PC-3 (cell line): ENCODE results near the gene P2RX4. TPM values are rescaled to one million over a fixed set of nuclear protein-coding genes. Genes with fewer than 3 reads are reported as not detected.
"Not testable (repeated sequence)": the region's sequence is repeated elsewhere in the genome, so short reads cannot be mapped to it uniquely, and the experiment has no call there.

Experiments
- ATAC-seq: fragments of 200-7000 bp; cut with Tn5 transposase; 2 replicates; pipeline ENCODE4 v1.9.1; 2020; ENCODE audit warnings: mild to moderate bottlenecking, moderate library complexity
- BruUV-seq: library from RNA; stranded (reverse); fragments of 400-500 nt; replicated peaks from 2 replicates; lab custom pipeline; 2021; lab: Mats Ljungman, UMichigan
- CTCF ChIA-PET: fragments of 300-600 bp; sonication (Branson Sonifier 250); formaldehyde crosslinking; loops from one replicate; lab custom pipeline; 2022; ENCODE audit warnings: antibody characterized with exemption; lab: Charles Lee
- POLR2A ChIA-PET: fragments of 300-600 bp; sonication (Branson Sonifier 250); formaldehyde crosslinking; loops from one replicate; lab custom pipeline; 2022; ENCODE audit warnings: antibody characterized with exemption; ENCODE audit not compliant: unreplicated experiment; lab: Charles Lee
- DNase-seq: peaks from one replicate; pipeline ENCODE4 v3.0.0-alpha.2; 2015
- H2AFZ ChIP-seq: fragments of 300-600 bp; sonication (generic); 2 replicates; pipeline ENCODE4 v1.6.0; 2016; ENCODE audit warnings: antibody characterized with exemption, low read length
- H3F3A ChIP-seq: fragments of 300-600 bp; sonication (generic); one replicate; pipeline ENCODE4 v1.6.0; 2017; ENCODE audit warnings: antibody characterized with exemption, low read length, control low read depth, mild to moderate bottlenecking; ENCODE audit not compliant: unreplicated experiment
- H3K27ac ChIP-seq: fragments of 300-600 bp; sonication (generic); 2 replicates; pipeline ENCODE4 v1.5.1; 2016; ENCODE audit warnings: mild to moderate bottlenecking, low read length
- H3K27me3 ChIP-seq: fragments of 300-600 bp; sonication (generic); 2 replicates; pipeline ENCODE4 v1.6.1; 2016; ENCODE audit warnings: low read length, mixed read lengths
- H3K36me3 ChIP-seq: fragments of 300-600 bp; sonication (generic); 2 replicates; pipeline ENCODE4 v1.6.1; 2016; ENCODE audit warnings: low read depth, mixed run types, low read length, mixed read lengths
- H3K4me1 ChIP-seq: fragments of 300-600 bp; sonication (generic); 2 replicates; pipeline ENCODE4 v1.5.1; 2016; ENCODE audit warnings: low read length; ENCODE audit not compliant: insufficient read depth
- H3K4me2 ChIP-seq: fragments of 300-600 bp; sonication (generic); 2 replicates; pipeline ENCODE4 v1.6.0; 2016; ENCODE audit warnings: low read length
- H3K4me3 ChIP-seq: fragments of 300-600 bp; sonication (generic); 2 replicates; pipeline ENCODE4 v1.5.1; 2016; ENCODE audit warnings: mild to moderate bottlenecking, low read length, mixed read lengths
- H3K79me2 ChIP-seq: fragments of 300-600 bp; sonication (generic); 2 replicates; pipeline ENCODE4 v1.6.1; 2017; ENCODE audit warnings: low read length, mixed read lengths
- H3K9ac ChIP-seq: fragments of 300-600 bp; sonication (generic); 2 replicates; pipeline ENCODE4 v1.6.0; 2016; ENCODE audit warnings: mild to moderate bottlenecking, low read length
- H3K9me2 ChIP-seq: fragments of 300-600 bp; sonication (generic); replicated peaks from 2 replicates; pipeline ENCODE4 v1.6.1; 2016; ENCODE audit warnings: mixed run types, low read length, mixed read lengths
- H3K9me3 ChIP-seq: fragments of 300-600 bp; sonication (generic); 2 replicates; pipeline ENCODE4 v1.6.1; 2016; ENCODE audit warnings: low read length, mixed read lengths
- H4K20me1 ChIP-seq: fragments of 300-600 bp; sonication (generic); 2 replicates; pipeline ENCODE4 v1.6.1; 2016; ENCODE audit warnings: low read length, mixed read lengths
- CTCF ChIP-seq: fragments of 300-600 bp; sonication (generic); conservative IDR thresholded peaks from 2 replicates; pipeline ENCODE4 v1.5.1; 2017; ENCODE audit warnings: antibody characterized with exemption, low read depth, mild to moderate bottlenecking, low read length
- EZH2 ChIP-seq: fragments of 300-600 bp; sonication (generic); IDR thresholded peaks from one replicate; pipeline ENCODE4 v1.6.1; 2017; ENCODE audit warnings: antibody characterized with exemption, mild to moderate bottlenecking, low read length; ENCODE audit not compliant: unreplicated experiment
- EZH2phosphoT487 ChIP-seq: fragments of 300-600 bp; sonication (generic); IDR thresholded peaks from 2 replicates; pipeline ENCODE4 v1.6.1; 2018; ENCODE audit warnings: mild to moderate bottlenecking, antibody characterized with exemption, low read length, borderline replicate concordance
- intact Hi-C: fragments of 100-400 bp; cut with micrococcal nuclease; formaldehyde crosslinking; loops from 2 replicates; pipeline ENCODE4 v1.9.0; 2023
- total RNA-seq: library from RNA; depleted of rRNA; stranded (reverse); fragments of >200 nt; gene quantifications from 2 replicates; pipeline ENCODE4 v1.2.3, GENCODE V29; 2014

Gene P2RX4
- total RNA-seq, 1 experiment from 2014 or later: 21.6 TPM

DNA sequence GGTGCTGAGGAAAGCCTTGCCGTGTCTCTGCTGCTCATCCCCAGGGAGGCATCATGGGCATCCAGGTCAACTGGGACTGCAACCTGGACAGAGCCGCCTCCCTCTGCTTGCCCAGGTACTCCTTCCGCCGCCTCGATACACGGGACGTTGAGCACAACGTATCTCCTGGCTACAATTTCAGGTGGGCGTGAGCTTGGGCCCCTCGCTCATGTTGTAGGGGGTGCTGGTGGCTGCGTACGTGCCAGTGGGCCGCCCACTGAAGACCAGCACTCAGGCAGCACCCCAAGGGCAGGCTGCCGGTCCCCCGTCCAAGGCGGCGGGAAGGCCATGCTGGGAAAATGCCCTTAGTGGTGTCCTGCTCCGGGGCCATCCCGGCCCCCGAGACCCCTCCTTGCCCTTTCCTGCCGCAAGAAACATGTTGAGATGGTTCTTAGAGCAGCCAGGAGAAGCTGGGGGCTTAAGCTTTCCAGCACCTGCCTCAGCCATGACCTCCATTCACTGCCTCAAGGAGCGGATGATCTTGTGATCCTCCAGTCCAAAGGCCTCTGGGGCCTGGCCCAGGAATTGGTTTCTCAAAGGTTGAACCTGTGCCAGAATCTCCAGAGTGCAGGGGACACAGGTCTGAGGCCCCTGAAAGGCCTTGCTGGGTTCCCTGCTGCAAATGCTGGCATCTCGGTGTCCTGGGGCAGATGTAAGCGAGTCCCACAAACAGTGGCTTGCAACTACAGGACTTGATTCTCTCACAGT is 19.2 kb downstream of the P2RX4 start:
- H2AFZ ChIP-seq: no peak overlapping the region
- H3K9me2 ChIP-seq: no peaks in the 10 kb centered on the region
- POLR2A ChIA-PET: no interaction called here
- H3K4me2 ChIP-seq: no peak overlapping the region
- H3K27me3 ChIP-seq: no peaks in the 10 kb centered on the region
- peak overlapping the region; percentile 34 for H3K27ac ChIP-seq
- peaks cover 22% of the 10 kb centered on the region for H3K4me1 ChIP-seq
- TF ChIP-seq EZH2phosphoT487: no peak
- TF ChIP-seq CTCF: no peak
- TF ChIP-seq EZH2: no peak
- no peak overlapping the region for H3K9ac ChIP-seq
- no peak overlapping the region for H3K4me3 ChIP-seq
- H3K36me3 ChIP-seq: 0 out of 2 replicates have a peak, but pooled peaks cover 4% of the 10 kb centered on the region
- ATAC-seq (no peak), DNase-seq (no peak)
- no TSS peak for BruUV-seq
- no peaks in the 10 kb centered on the region for H3K79me2 ChIP-seq
- H3F3A ChIP-seq: no peaks in the 10 kb centered on the region
- CTCF ChIA-PET: no interaction called here
- no peaks in the 10 kb centered on the region for H4K20me1 ChIP-seq
- intact Hi-C loops: no loop called here
- no peaks in the 10 kb centered on the region for H3K9me3 ChIP-seq

- peak overlapping the region; percentile 34 for H3K27ac ChIP-seq
- H2AFZ ChIP-seq, POLR2A ChIA-PET, H3K4me3 ChIP-seq, H3K36me3 ChIP-seq, H3F3A ChIP-seq, H4K20me1 ChIP-seq, H3K79me2 ChIP-seq, H3K27me3 ChIP-seq, H3K9me2 ChIP-seq, H3K9me3 ChIP-seq, BruUV-seq: not testable (repeated sequence)
- H3K9ac ChIP-seq: 0 out of 2 replicates have a peak overlapping the region, but pooled peaks have one; percentile 19
- CTCF ChIA-PET: interaction anchor here (0.6 to 0.7 kb wide), 2 partner anchors 108 to 167 kb away, joined by 3 to 5 read pairs; no protein-coding TSS in a partner anchor
- intact Hi-C loops: loop anchor here (1.0 to 2.0 kb wide), 3 partner anchors 97 to 167 kb away; partner anchors contain the start of gene P2RX7
- DNase-seq: peak; percentile 88
- peaks cover 22% of the 10 kb centered on the region for H3K4me1 ChIP-seq
- peak; percentile 90 for TF ChIP-seq CTCF
- H3K4me2 ChIP-seq: peak overlapping the region; percentile 16
- peak; percentile 84 for ATAC-seq
Observed at GRCh38 chr12:121229826-121230537, 20.1 kb downstream of the P2RX4 start.
